ENCODE data around the gene IRF8. TPM values are rescaled to one million over a fixed set of nuclear protein-coding genes. Genes with fewer than 3 reads are reported as not detected.

IRF8 gene
- total and polyA plus RNA-seq, 2 of the 4 experiments (the other 2 are of a cell fraction): not detected

DNA sequence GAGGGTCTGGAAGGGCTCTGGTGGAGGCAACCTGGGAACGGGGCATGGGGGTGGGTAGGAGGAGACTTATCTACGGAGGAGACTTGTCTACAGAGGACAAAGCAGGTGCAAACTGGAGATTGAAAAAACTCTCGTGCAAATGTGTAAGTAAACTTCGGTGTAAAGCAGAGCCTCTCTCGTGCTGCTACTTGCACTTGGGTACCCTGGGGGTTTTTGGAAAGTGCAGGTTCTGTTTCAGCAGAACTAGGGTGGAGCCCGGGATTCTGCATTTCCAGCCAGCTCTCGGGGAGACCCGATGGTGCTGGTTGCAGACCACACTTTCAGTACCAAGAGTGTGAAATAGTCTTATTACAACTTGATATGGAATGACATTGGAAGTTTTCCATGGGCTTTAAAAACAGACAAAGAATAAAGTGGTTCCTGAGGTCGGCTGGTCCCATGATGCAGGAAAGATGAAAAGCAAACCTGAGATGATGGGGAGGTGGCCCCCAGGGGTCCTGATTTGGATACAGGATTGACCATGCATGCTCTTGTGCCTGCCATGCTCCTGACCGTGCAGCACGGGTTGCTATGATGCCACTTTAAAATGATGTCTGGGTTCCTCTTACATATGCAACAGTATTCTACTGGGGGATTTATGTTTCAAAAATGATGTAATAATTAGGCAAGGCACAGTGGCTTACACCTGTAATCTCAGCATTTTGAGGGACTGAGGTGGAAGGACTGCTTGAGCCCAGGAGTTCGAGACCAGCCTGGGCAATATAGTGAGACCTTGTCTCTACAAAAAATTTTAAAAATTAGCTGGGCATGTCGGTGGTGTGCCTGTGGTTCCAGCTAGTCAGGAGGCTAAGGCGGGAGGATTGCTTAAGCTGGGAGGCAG lies 69.3 kb downstream of the IRF8 start:
- Histone ChIP-seq H3K27ac (ENCODE audit: insufficient read depth, low read length) (no peak overlapping the region), H3K79me1 (ENCODE audit: low read depth in 1 of 2, low read length in 2 of 2) (no peaks in the 10 kb centered on the region), H3K14ac (replicated peaks; ENCODE audit: low read depth, low read length) (no peak overlapping the region), H2BK15ac (ENCODE audit: low read depth, low read length) (no peak overlapping the region), H3K4me1 (ENCODE audit: control insufficient read depth, insufficient read depth, low read length) (peaks cover 6% of the 10 kb centered on the region; the same call in 1 of the 2 replicates), H4K5ac (ENCODE audit: low read depth, low read length) (no peak overlapping the region), H2AK5ac (ENCODE audit: low read depth, low read length) (no peak overlapping the region), H3K4ac (ENCODE audit: low read depth, low read length) (no peak overlapping the region), H4K8ac (ENCODE audit: low read depth in 2 of 2, low read length in 2 of 2) (no peak overlapping the region), H2BK120ac (ENCODE audit: low read depth, low read length) (no peak overlapping the region), H2AK9ac (replicated peaks; ENCODE audit: low read depth, low read length, poor library complexity) (no peak overlapping the region), H4K20me1 (ENCODE audit: insufficient read depth, low read length) (no peaks in the 10 kb centered on the region), H3K9me1 (ENCODE audit: insufficient read depth, low read length) (0 out of 2 replicates have a peak, but pooled peaks cover 2% of the 10 kb centered on the region), H3K27me3 (ENCODE audit: control insufficient read depth, insufficient read depth, low read length) (peaks cover 46% of the 10 kb centered on the region), H2BK20ac (ENCODE audit: low read depth, low read length) (no peak overlapping the region), H3K23ac (ENCODE audit: low read depth, low read length) (no peak overlapping the region), H4K91ac (ENCODE audit: insufficient read depth, low read depth, low read length) (no peak overlapping the region), H2AFZ (replicated peaks; ENCODE audit: low read length, poor library complexity) (no peak overlapping the region), H3K4me2 (ENCODE audit: low read depth, low read length) (no peak overlapping the region), H3K9me3 (ENCODE audit: control insufficient read depth, insufficient read depth, low read length) (peaks cover 6% of the 10 kb centered on the region; the same call in 1 of the 2 replicates), H3K9ac (ENCODE audit: low read depth, low read length) (no peak overlapping the region), H3K18ac (ENCODE audit: low read depth, low read length) (no peak overlapping the region), H2BK5ac (ENCODE audit: low read depth, low read length, poor library complexity, severe bottlenecking) (no peak overlapping the region), H3K36me3 (ENCODE audit: control insufficient read depth, insufficient read depth, low read length) (no peaks in the 10 kb centered on the region), H3K4me3 (ENCODE audit: insufficient read depth, low read depth, low read length) (no peak overlapping the region), H3K56ac (ENCODE audit: extremely low read depth, insufficient read depth, low read length) (no peak overlapping the region)
- intact Hi-C loops (cut with micrococcal nuclease): no loop called here
- dilution Hi-C loops (cut with HindIII; ENCODE audit: low sequenced_read_pairs, unreplicated experiment): no loop called here
- no peak for ATAC-seq (ENCODE audit: low read depth)
- WGBS, 2 experiments (ENCODE audit: extremely low coverage in 2 of 2, insufficient read length in 1 of 2): 74% methylated on average over 5 of the region's 14 CpGs; no CpG with 5 or more reads in 1 of the 2 experiments
- DNase-seq: no peak
- no TSS peak for BruUV-seq (replicated peaks)
- in situ Hi-C loops (cut with MboI; ENCODE audit: low sequenced_read_pairs): no loop called here
- CTCF ChIA-PET: no interaction called here
- POLR2A ChIA-PET (ENCODE audit: unreplicated experiment): no interaction called here
- TF ChIP-seq CEBPB (IDR thresholded peaks at IDR 0.05; ENCODE audit: low read depth, low read length): 0 out of 2 replicates have a peak, but pooled peaks have one; percentile 1
- TF ChIP-seq MAZ (IDR thresholded peaks at IDR 0.05; ENCODE audit: borderline replicate concordance, low read depth, low read length): no peak
